Endothelial cell of umbilical vein (primary cell): ENCODE data around the gene MRAP. TPM values are rescaled to one million over a fixed set of nuclear protein-coding genes. Genes with fewer than 3 reads are reported as not detected.

Source experiments
- BruUV-seq: library from RNA; stranded (reverse); fragments of 400-500 nt; replicated peaks from 2 replicates; lab custom pipeline; 2021; lab: Mats Ljungman, UMichigan
- CTCF ChIA-PET: fragments of 300-600, 350-600 bp; sonication (Branson Sonifier 250); formaldehyde crosslinking; loops from one replicate; lab custom pipeline; 2021; ENCODE audit warnings: antibody characterized with exemption, inconsistent platforms; lab: Charles Lee
- POLR2A ChIA-PET: fragments of 300-600, 350-600 bp; sonication (Branson Sonifier 250); formaldehyde crosslinking; loops from one replicate; lab custom pipeline; 2021; ENCODE audit warnings: antibody characterized with exemption, inconsistent platforms; lab: Charles Lee
- DNase-seq: peaks from one replicate; pipeline ENCODE4 v3.0.0-alpha.2; 2011; ENCODE audit warnings: low read depth, low spot score
- FAIRE-seq: peaks from 2 replicates; lab custom pipeline; 2011; peaks lifted over from hg19 to GRCh38; lab: Jason Lieb, UNC
- H2AFZ ChIP-seq: 2 replicates; pipeline ENCODE4 v1.6.0; 2012; ENCODE audit warnings: low read depth, low read length, control low read depth, inconsistent platforms
- H3K27ac ChIP-seq: 2 replicates; pipeline ENCODE4 v1.5.1; 2011; ENCODE audit warnings: low read depth, mild to moderate bottlenecking, control low read depth, low read length, moderate library complexity; ENCODE audit not compliant: insufficient read depth
- H3K27me3 ChIP-seq, 2 experiments: 2 replicates each; pipeline versions ENCODE4 v1.6.0 to v1.6.1; 2011; ENCODE audit warnings: low read length in 2 of 2, mixed read lengths in 1 of 2; ENCODE audit not compliant: control insufficient read depth in 2 of 2, insufficient read depth in 2 of 2
- H3K36me3 ChIP-seq, 2 experiments: 2 replicates in 1 of 2; 3 replicates in 1 of 2; pipeline ENCODE4 v1.5.1; 2011; ENCODE audit warnings: low read length in 2 of 2, mild to moderate bottlenecking in 1 of 2, moderate library complexity in 1 of 2; ENCODE audit not compliant: control insufficient read depth in 2 of 2, insufficient read depth in 2 of 2; ENCODE audit errors: extremely low read depth in 1 of 2
- H3K4me1 ChIP-seq: 3 replicates; pipeline ENCODE4 v1.5.1; 2011; ENCODE audit warnings: mild to moderate bottlenecking, low read length; ENCODE audit not compliant: control insufficient read depth, insufficient read depth; ENCODE audit errors: extremely low read depth
- H3K4me2 ChIP-seq: 2 replicates; pipeline ENCODE4 v1.6.1; 2011; ENCODE audit warnings: low read length, control low read depth, mixed read lengths; ENCODE audit not compliant: insufficient read depth
- H3K4me3 ChIP-seq, 3 experiments: fragments of 200-600 bp in 1 of 3; sonication (generic), shearing (Covaris generic) in 1 of 3; replicated peaks in 1 of 3; 2 replicates each; pipeline ENCODE4 v1.5.1; 2011 to 2016; ENCODE audit warnings: control low read depth in 3 of 3, low read length in 3 of 3, mild to moderate bottlenecking in 2 of 3, inconsistent platforms in 1 of 3, low read depth in 1 of 3, moderate library complexity in 1 of 3; ENCODE audit not compliant: insufficient read depth in 1 of 3
- H3K79me2 ChIP-seq: 2 replicates; pipeline ENCODE4 v1.6.0; 2012; ENCODE audit warnings: low read length, inconsistent platforms; ENCODE audit not compliant: control insufficient read depth, insufficient read depth
- H3K9ac ChIP-seq: replicated peaks from 2 replicates; pipeline ENCODE3; 2011; ENCODE audit warnings: low read length, control low read depth; ENCODE audit not compliant: insufficient read depth; ENCODE audit errors: extremely low read depth
- H3K9me1 ChIP-seq: replicated peaks from 3 replicates; pipeline ENCODE4 v1.6.0; 2011; ENCODE audit warnings: mild to moderate bottlenecking, low read length; ENCODE audit not compliant: control insufficient read depth, insufficient read depth; ENCODE audit errors: extremely low read depth
- H3K9me3 ChIP-seq: replicated peaks from 2 replicates; pipeline ENCODE4 v1.5.1; 2012; ENCODE audit warnings: low read length, inconsistent platforms; ENCODE audit not compliant: control insufficient read depth, insufficient read depth
- H4K20me1 ChIP-seq: replicated peaks from 2 replicates; pipeline ENCODE3; 2011; ENCODE audit warnings: mild to moderate bottlenecking, low read length; ENCODE audit not compliant: control insufficient read depth, insufficient read depth; ENCODE audit errors: extremely low read depth
- EZH2 ChIP-seq: IDR thresholded peaks from 2 replicates; pipeline ENCODE4 v1.6.1; 2012; ENCODE audit warnings: borderline replicate concordance, low read depth, mild to moderate bottlenecking, moderate library complexity, low read length, inconsistent platforms; ENCODE audit not compliant: severe bottlenecking
- FOS ChIP-seq: IDR thresholded peaks from 2 replicates; pipeline ENCODE4 v1.6.1; 2011; ENCODE audit warnings: mild to moderate bottlenecking, low read length, moderate library complexity, borderline replicate concordance; ENCODE audit not compliant: insufficient read depth
- GATA2 ChIP-seq: IDR thresholded peaks from 2 replicates; pipeline ENCODE4 v1.7.0; 2011; ENCODE audit warnings: low read depth, mild to moderate bottlenecking, moderate library complexity, mixed read lengths, low read length; ENCODE audit not compliant: insufficient read length, insufficient read depth
- JUN ChIP-seq: IDR thresholded peaks from 2 replicates; pipeline ENCODE4 v1.6.1; 2011; ENCODE audit warnings: borderline replicate concordance, low read depth; ENCODE audit not compliant: insufficient read length, insufficient read depth
- MYC ChIP-seq: IDR thresholded peaks from one replicate; pipeline ENCODE4 v1.6.1; 2011; ENCODE audit warnings: mild to moderate bottlenecking, low read depth, low read length
- POLR2A ChIP-seq: IDR thresholded peaks from 2 replicates; pipeline ENCODE4 v1.6.1; 2012; ENCODE audit warnings: low read depth, mild to moderate bottlenecking, control low read depth, low read length
- POLR2AphosphoS5 ChIP-seq: IDR thresholded peaks from 2 replicates; pipeline ENCODE4 v1.6.1; 2012; ENCODE audit warnings: low read depth, mild to moderate bottlenecking, control low read depth, low read length, moderate library complexity; ENCODE audit not compliant: insufficient read depth
- dilution Hi-C: fragments of 300-500 bp; cut with MboI; formaldehyde crosslinking; loops from one replicate; pipeline ENCODE4 v1.15.0; 2019; ENCODE audit warnings: low sequenced_read_pairs; ENCODE audit not compliant: extremely low pct_ligation_motif_present
- intact Hi-C: fragments of 100-400 bp; cut with micrococcal nuclease; formaldehyde crosslinking; loops from one replicate; pipeline ENCODE4 v1.10.0; 2022
- polyA plus RNA-seq, 4 experiments: library from polyadenylated mRNA; depleted of rRNA in 3 of 4; stranded (reverse) in 3 of 4; unstranded in 1 of 4; fragments of >200 nt; gene quantifications; 2 replicates each; pipeline versions ENCODE4 v1.2.1 to v1.2.3, GENCODE V29; 2011 to 2012; ENCODE audit warnings: missing spikeins in 1 of 4
- total RNA-seq: library from RNA; stranded (reverse); gene quantifications from 2 replicates; pipeline ENCODE4 v1.2.3, GENCODE V29; 2021
- TF ChIP-seq, protein P1 (sequence below): IDR thresholded peaks from 2 replicates; pipeline ENCODE4 v1.6.1; 2011; ENCODE audit not compliant: insufficient read depth, insufficient read length
- TF ChIP-seq, protein P2 (sequence below), 2 donors: IDR thresholded peaks; 1 replicate in 1 of 2; 2 replicates in 1 of 2; pipeline ENCODE4 v1.5.1; 2011; ENCODE audit warnings: low read length in 2 of 2, mild to moderate bottlenecking in 2 of 2, moderate library complexity in 2 of 2, control low read depth in 1 of 2, inconsistent platforms in 1 of 2, low read depth in 1 of 2; ENCODE audit not compliant: insufficient read depth in 1 of 2; ENCODE audit errors: extremely low read depth in 1 of 2

MRAP gene
- total and polyA plus RNA-seq, 2 donors (not counting 3 experiments of a cell fraction or from before 2014, with no cell fraction given) = not detected

DNA sequence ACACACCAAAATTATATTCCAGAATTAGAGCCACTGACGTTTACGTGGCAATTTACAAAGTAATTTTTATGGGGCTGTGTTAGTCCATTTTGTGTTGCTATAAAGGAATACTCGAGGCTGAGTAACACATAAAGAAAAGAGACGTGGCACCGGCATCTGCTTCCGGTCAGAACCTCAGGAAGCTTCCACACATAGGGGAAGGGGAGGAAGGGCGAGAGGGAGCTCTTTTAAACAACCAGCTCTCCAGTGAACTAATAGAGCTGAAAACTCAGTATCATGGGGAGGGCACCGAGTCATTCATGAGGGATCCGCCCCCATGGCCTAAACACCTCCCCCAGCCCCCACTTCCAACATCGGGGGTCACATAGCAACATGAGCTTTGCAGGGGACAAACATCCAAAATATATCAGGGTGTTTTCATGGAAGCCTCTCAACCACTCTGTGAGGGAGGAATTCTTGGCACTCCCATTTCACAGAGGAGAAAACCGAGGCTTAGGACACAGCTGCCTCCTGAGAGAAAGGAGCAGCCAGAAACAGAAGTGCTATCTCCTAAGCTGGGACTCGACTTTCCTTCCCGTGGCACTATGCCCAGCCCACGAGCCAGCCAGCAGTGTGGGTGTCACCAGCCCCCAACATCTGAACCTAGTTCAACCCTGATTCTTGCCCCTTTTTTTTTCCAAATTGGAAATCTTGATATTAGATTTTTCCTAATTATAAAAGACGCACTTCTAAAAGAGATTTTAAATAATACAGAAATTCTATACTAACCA lies 49.0 kb upstream of the MRAP start:
- Histone ChIP-seq H3K4me2 (no peak overlapping the region), H3K79me2 (no peaks in the 10 kb centered on the region), H3K9me1 (no peaks in the 10 kb centered on the region), H3K9me3 (no peaks in the 10 kb centered on the region), H3K9ac (no peak overlapping the region), H3K4me1 (peaks cover 13% of the 10 kb centered on the region), H2AFZ (no peak overlapping the region), H3K27me3 (peaks cover 0 to 3% of the 10 kb centered on the region in 2 experiments), H4K20me1 (no peaks in the 10 kb centered on the region), H3K36me3 (no peaks in the 10 kb centered on the region), H3K27ac (no peak overlapping the region), H3K4me3 (no peak overlapping the region)
- intact Hi-C loops (loop anchor here (10.0 kb wide), 1 partner anchor 265 kb away; no protein-coding TSS in a partner anchor), dilution Hi-C loops (no loop called here)
- no TSS peak for BruUV-seq
- CTCF ChIA-PET = interaction anchor here (2.6 to 3.8 kb wide), 2 partner anchors 8 to 13 kb away, joined by 9 to 21 read pairs; no protein-coding TSS in a partner anchor
- FAIRE-seq (no peak), DNase-seq (no peak)
- POLR2A ChIA-PET = no interaction called here
- TF ChIP-seq MYC = no peak
- TF ChIP-seq, protein P1, sequence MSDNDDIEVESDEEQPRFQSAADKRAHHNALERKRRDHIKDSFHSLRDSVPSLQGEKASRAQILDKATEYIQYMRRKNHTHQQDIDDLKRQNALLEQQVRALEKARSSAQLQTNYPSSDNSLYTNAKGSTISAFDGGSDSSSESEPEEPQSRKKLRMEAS = no peak
- TF ChIP-seq EZH2 = no peak
- no peak for TF ChIP-seq FOS
- TF ChIP-seq POLR2AphosphoS5 = no peak
- TF ChIP-seq JUN = no peak
- no peak for TF ChIP-seq POLR2A
- TF ChIP-seq, protein P2, sequence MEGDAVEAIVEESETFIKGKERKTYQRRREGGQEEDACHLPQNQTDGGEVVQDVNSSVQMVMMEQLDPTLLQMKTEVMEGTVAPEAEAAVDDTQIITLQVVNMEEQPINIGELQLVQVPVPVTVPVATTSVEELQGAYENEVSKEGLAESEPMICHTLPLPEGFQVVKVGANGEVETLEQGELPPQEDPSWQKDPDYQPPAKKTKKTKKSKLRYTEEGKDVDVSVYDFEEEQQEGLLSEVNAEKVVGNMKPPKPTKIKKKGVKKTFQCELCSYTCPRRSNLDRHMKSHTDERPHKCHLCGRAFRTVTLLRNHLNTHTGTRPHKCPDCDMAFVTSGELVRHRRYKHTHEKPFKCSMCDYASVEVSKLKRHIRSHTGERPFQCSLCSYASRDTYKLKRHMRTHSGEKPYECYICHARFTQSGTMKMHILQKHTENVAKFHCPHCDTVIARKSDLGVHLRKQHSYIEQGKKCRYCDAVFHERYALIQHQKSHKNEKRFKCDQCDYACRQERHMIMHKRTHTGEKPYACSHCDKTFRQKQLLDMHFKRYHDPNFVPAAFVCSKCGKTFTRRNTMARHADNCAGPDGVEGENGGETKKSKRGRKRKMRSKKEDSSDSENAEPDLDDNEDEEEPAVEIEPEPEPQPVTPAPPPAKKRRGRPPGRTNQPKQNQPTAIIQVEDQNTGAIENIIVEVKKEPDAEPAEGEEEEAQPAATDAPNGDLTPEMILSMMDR (IDR thresholded peaks at IDR 0.05; ENCODE audit: extremely low read depth in 1 of 2, insufficient read depth in 1 of 2, low read depth in 1 of 2, low read length in 2 of 2) = no peak
- TF ChIP-seq GATA2 = no peak
